NCI-H146 treated with DMSO at 0.1 percent for 48 hours (cell line): ENCODE results near the gene UNC5B.
"Not testable (repeated sequence)": the region's sequence is repeated elsewhere in the genome, so short reads cannot be mapped to it uniquely, and the experiment has no call there.

ENCODE experiments used
- DNase-seq: peaks from one replicate; lab custom pipeline; 2025; ENCODE audit not compliant: unreplicated experiment; lab: John Stamatoyannopoulos, UW

Gene UNC5B

GRCh38 chr10:71295641-71296040, 83.3 kb downstream of the UNC5B start:
- no peak for DNase-seq

GRCh38 chr10:71296086-71296485, 83.7 kb downstream of the UNC5B start:
- no peak for DNase-seq

- not testable (repeated sequence) for DNase-seq
These were observed 84.4 kb downstream of the UNC5B start for GRCh38 chr10:71296811-71297210.

- DNase-seq = no peak
These were observed 85.0 kb downstream of the UNC5B start for GRCh38 chr10:71297343-71297742.

- no peak for DNase-seq
These were observed 86.9 kb downstream of the UNC5B start for GRCh38 chr10:71299071-71299785.

- DNase-seq = no peak
These were observed 88.4 kb downstream of the UNC5B start for GRCh38 chr10:71300555-71301370.

- DNase-seq = no peak
These were observed 89.1 kb downstream of the UNC5B start for GRCh38 chr10:71301371-71301916.

GRCh38 chr10:71302451-71302850, 90.1 kb downstream of the UNC5B start:
- DNase-seq = no peak

GRCh38 chr10:71302874-71303568, 90.7 kb downstream of the UNC5B start:
- DNase-seq = peak; percentile 22

GRCh38 chr10:71303569-71303907, 91.2 kb downstream of the UNC5B start:
- no peak for DNase-seq

- DNase-seq = no peak
These were observed 92.5 kb downstream of the UNC5B start for GRCh38 chr10:71304914-71305313.

- no peak for DNase-seq
These were observed 94.6 kb downstream of the UNC5B start for GRCh38 chr10:71306979-71307378.

GRCh38 chr10:71307469-71308085, 95.2 kb downstream of the UNC5B start:
- no peak for DNase-seq

GRCh38 chr10:71308244-71308643, 95.9 kb downstream of the UNC5B start:
- DNase-seq = no peak

GRCh38 chr10:71308985-71309384, 96.6 kb downstream of the UNC5B start:
- no peak for DNase-seq

GRCh38 chr10:71309919-71310318, 97.5 kb downstream of the UNC5B start:
- DNase-seq = no peak

GRCh38 chr10:71312220-71312619, 99.8 kb downstream of the UNC5B start:
- no peak for DNase-seq

GRCh38 chr10:71312811-71313789, 100.7 kb downstream of the UNC5B start:
- no peak for DNase-seq

GRCh38 chr10:71314028-71314693, 101.8 kb downstream of the UNC5B start:
- DNase-seq = no peak
